ENCODE results near the gene MVP. TPM values are rescaled to one million over a fixed set of nuclear protein-coding genes. Genes with fewer than 3 reads are reported as not detected.
A peak's percentile ranks its signal among the peaks of the same experiment; 100 is the strongest.

MVP gene
- total RNA-seq, 1 donor from 2014 or later, result 87.1 TPM

DNA sequence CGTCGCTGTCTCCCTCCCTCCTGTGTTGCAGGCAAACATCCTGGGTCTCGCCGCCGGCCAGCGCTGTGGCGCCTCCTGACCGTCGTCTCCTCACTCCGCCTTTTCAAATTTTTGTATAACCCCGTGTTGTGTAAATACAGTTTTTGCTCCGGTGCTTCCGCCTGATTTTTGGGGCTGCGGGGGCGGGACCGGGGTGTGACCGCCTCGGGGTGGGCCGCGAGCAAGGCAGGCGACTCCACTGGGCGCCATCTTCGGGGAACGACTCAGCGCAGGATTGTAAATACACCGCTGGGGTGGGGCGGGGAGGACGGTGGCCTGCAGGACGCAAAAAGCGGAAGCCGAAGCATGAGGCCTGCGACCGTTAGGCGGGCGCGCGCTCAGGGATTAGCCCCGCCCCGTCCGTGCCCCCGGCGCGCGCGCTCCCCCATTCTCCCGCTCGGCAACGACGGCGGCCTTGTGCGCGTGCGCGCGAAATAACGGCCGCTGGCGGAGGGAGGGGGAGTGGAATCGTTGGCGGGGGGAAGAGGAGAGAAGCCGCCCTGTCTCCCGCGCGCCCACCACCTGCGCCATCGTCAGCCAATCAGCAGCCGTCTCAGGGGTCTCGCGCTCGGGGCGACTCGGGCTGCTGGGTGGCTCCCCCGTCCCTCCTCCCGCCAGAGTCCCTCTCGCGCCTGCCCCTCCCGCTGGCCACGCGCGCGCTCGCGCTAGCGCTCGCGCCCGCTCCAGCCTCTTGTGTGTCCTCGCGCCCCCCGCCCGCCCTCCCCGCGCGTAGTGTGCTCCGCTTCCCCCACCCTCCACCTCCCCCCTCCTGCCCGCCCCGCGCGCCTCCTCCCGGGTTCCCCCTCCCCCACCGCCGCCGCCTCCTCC is 14.8 kb upstream of the MVP start:
- Histone ChIP-seq H3K36me3 (ENCODE audit: control insufficient read depth, insufficient read depth, low read length) (peaks cover 14% of the 10 kb centered on the region), H3K4me3 (ENCODE audit: low read depth, low read length) (peak overlapping the region; percentile 64), H3K27me3 (ENCODE audit: control insufficient read depth, insufficient read depth, low read length) (no peaks in the 10 kb centered on the region)
- TF ChIP-seq, protein P1, sequence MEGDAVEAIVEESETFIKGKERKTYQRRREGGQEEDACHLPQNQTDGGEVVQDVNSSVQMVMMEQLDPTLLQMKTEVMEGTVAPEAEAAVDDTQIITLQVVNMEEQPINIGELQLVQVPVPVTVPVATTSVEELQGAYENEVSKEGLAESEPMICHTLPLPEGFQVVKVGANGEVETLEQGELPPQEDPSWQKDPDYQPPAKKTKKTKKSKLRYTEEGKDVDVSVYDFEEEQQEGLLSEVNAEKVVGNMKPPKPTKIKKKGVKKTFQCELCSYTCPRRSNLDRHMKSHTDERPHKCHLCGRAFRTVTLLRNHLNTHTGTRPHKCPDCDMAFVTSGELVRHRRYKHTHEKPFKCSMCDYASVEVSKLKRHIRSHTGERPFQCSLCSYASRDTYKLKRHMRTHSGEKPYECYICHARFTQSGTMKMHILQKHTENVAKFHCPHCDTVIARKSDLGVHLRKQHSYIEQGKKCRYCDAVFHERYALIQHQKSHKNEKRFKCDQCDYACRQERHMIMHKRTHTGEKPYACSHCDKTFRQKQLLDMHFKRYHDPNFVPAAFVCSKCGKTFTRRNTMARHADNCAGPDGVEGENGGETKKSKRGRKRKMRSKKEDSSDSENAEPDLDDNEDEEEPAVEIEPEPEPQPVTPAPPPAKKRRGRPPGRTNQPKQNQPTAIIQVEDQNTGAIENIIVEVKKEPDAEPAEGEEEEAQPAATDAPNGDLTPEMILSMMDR (IDR thresholded peaks at IDR 0.05; ENCODE audit: insufficient read depth, low read length, severe bottlenecking), result no peak
- no peak for FAIRE-seq
- DNase-seq (ENCODE audit: low read depth), result peak; percentile 86

GRCh38 chr16:29806099-29806579 is 14.1 kb upstream of the MVP start, which contains the start of gene MAZ:
Gene MAZ (plus strand): TSS chr16:29806529. CDS start chr16:29806702, 173 bp downstream.
- H3K4me3 ChIP-seq (ENCODE audit: low read depth, low read length), result peak within 1 kb of the TSS; percentile 64
- DNase-seq (ENCODE audit: low read depth) (peak; percentile 72), FAIRE-seq (no peak)
- no peaks in the 10 kb centered on the region for H3K27me3 ChIP-seq (ENCODE audit: control insufficient read depth, insufficient read depth, low read length)
- TF ChIP-seq, protein P1 (IDR thresholded peaks at IDR 0.05; ENCODE audit: insufficient read depth, low read length, severe bottlenecking), result no peak
- peaks cover 13% of the 10 kb centered on the region for H3K36me3 ChIP-seq (ENCODE audit: control insufficient read depth, insufficient read depth, low read length)

DNA sequence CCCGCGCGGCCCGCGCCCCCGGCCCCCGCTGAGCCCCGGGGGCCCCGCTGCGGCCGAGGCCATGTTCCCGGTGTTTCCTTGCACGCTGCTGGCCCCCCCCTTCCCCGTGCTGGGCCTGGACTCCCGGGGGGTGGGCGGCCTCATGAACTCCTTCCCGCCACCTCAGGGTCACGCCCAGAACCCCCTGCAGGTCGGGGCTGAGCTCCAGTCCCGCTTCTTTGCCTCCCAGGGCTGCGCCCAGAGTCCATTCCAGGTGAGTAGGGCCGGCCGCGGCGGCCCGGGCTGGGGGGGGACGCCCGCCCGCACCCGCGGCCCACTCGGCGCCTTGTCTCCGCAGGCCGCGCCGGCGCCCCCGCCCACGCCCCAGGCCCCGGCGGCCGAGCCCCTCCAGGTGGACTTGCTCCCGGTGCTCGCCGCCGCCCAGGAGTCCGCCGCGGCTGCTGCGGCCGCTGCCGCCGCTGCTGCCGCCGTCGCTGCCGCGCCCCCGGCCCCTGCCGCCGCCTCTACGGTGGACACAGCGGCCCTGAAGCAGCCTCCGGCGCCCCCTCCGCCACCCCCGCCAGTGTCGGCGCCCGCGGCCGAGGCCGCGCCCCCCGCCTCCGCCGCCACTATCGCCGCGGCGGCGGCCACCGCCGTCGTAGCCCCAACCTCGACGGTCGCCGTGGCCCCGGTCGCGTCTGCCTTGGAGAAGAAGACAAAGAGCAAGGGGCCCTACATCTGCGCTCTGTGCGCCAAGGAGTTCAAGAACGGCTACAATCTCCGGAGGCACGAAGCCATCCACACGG is 13.4 kb upstream of the MVP start:
- no peak for FAIRE-seq
- TF ChIP-seq, protein P1 (IDR thresholded peaks at IDR 0.05; ENCODE audit: insufficient read depth, low read length, severe bottlenecking), result no peak
- peak overlapping the region; percentile 63 for H3K4me3 ChIP-seq (ENCODE audit: low read depth, low read length)
- H3K27me3 ChIP-seq (ENCODE audit: control insufficient read depth, insufficient read depth, low read length), result no peaks in the 10 kb centered on the region
- no peak for DNase-seq (ENCODE audit: low read depth)
- H3K36me3 ChIP-seq (ENCODE audit: control insufficient read depth, insufficient read depth, low read length), result peaks cover 13% of the 10 kb centered on the region

DNA sequence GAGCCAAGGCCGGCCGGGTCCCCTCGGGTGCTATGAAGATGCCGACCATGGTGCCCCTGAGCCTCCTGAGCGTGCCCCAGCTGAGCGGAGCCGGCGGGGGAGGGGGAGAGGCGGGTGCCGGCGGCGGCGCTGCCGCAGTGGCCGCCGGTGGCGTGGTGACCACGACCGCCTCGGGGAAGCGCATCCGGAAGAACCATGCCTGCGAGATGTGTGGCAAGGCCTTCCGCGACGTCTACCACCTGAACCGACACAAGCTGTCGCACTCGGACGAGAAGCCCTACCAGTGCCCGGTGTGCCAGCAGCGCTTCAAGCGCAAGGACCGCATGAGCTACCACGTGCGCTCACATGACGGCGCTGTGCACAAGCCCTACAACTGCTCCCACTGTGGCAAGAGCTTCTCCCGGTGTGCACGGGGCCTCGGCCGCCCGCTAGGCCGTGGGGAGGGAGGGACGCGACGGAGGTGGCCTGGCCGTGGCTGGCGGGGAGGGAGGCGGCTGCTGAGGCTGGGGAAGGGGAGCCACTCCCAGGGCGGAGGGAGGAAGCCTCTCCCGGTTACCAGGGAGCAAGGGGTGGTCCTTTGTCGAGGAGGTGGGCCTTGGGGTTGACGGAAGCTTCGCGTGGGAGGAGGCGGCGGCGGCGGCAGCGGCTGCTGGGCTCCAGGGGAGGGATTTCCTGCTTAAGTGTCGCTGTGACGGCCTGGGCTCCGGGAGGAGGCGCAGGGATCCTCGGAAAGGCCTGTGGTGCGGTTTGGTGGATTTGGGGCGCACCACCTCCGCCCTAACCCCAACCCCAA is 12.6 kb upstream of the MVP start:
- DNase-seq (ENCODE audit: low read depth), result peak; percentile 79
- no peak for FAIRE-seq

More for the DNA sequence above, 12.6 kb upstream of the MVP start:
- H3K27me3 ChIP-seq (ENCODE audit: control insufficient read depth, insufficient read depth, low read length), result no peaks in the 10 kb centered on the region
- TF ChIP-seq, protein P1 (IDR thresholded peaks at IDR 0.05; ENCODE audit: insufficient read depth, low read length, severe bottlenecking), result peak; percentile 75
- peak overlapping the region; percentile 63 for H3K4me3 ChIP-seq (ENCODE audit: low read depth, low read length)
- peaks cover 13% of the 10 kb centered on the region for H3K36me3 ChIP-seq (ENCODE audit: control insufficient read depth, insufficient read depth, low read length)
